AG04450 (cell line): Measurements from ENCODE around the gene HIGD2A. TPM values are rescaled to one million over a fixed set of nuclear protein-coding genes. Genes with fewer than 3 reads are reported as not detected.

Source experiments
- CTCF ChIA-PET: fragments of 300-600, 350-600 bp; formaldehyde crosslinking; extraction: SDS; loops from one replicate; lab custom pipeline; 2022; ENCODE audit warnings: antibody characterized with exemption, inconsistent platforms; lab: Charles Lee
- POLR2A ChIA-PET: fragments of 350-600 bp; formaldehyde crosslinking; extraction: SDS; loops from one replicate; lab custom pipeline; 2021; ENCODE audit warnings: antibody characterized with exemption, inconsistent platforms; lab: Yijun Ruan, JAX
- DNase-seq: peaks from one replicate; pipeline ENCODE4 v3.0.0-alpha.2; 2011; ENCODE audit warnings: low read depth, low spot score
- H3K27ac ChIP-seq: one replicate; pipeline ENCODE4 v1.5.1; 2012; ENCODE audit warnings: low read depth, low read length, control low read depth
- H3K27me3 ChIP-seq: one replicate; pipeline ENCODE4 v1.6.0; 2012; ENCODE audit warnings: low read length; ENCODE audit not compliant: control insufficient read depth, insufficient read depth
- H3K4me3 ChIP-seq: 2 replicates; pipeline ENCODE4 v1.5.1; 2011; ENCODE audit warnings: mild to moderate bottlenecking, low read depth, low read length, control low read depth
- H3K9me3 ChIP-seq: 2 replicates; pipeline ENCODE4 v1.5.1; 2012; ENCODE audit warnings: low read length; ENCODE audit not compliant: control insufficient read depth, insufficient read depth
- CTCF ChIP-seq: IDR thresholded peaks from 2 replicates; pipeline ENCODE4 v1.5.1; 2011; ENCODE audit warnings: low read depth, low read length, control low read depth, inconsistent platforms
- polyA plus RNA-seq: library from polyadenylated mRNA; depleted of rRNA; stranded (reverse); fragments of >200 nt; gene quantifications from 2 replicates; pipeline ENCODE4 v1.2.3, GENCODE V29; 2011

HIGD2A gene
- polyA plus RNA-seq, 1 experiment = 71.4 TPM

GRCh38 chr5:176416965-176417364 is 28.4 kb downstream of the HIGD2A start:
- Histone ChIP-seq H3K27me3 (no peaks in the 10 kb centered on the region), H3K27ac (no peak overlapping the region), H3K9me3 (no peaks in the 10 kb centered on the region; the same call in 1 of the 2 replicates), H3K4me3 (peak overlapping the region; percentile 46; the same call in 1 of the 2 replicates)
- CTCF ChIA-PET = interaction anchor here (0.6 to 2.3 kb wide), 17 partner anchors 9 to 241 kb away, joined by 3 to 14 read pairs (median 4); partner anchors contain the start of genes EIF4E1B, FAF2, RNF44 and SNCB
- no peak for DNase-seq
- TF ChIP-seq CTCF = no peak
- POLR2A ChIA-PET = interaction anchor here (1.9 to 2.0 kb wide), 2 partner anchors 30 to 120 kb away, joined by 9 to 15 read pairs; partner anchors contain the start of genes FAF2 and RNF44

GRCh38 chr5:176418251-176418650 is 29.7 kb downstream of the HIGD2A start:
- H3K9me3 ChIP-seq = no peaks in the 10 kb centered on the region; the same call in 1 of the 2 replicates
- no peak overlapping the region for H3K4me3 ChIP-seq
- no peak for DNase-seq
- POLR2A ChIA-PET = no interaction called here
- TF ChIP-seq CTCF = no peak
- no peak overlapping the region for H3K27ac ChIP-seq
- H3K27me3 ChIP-seq = no peaks in the 10 kb centered on the region
- CTCF ChIA-PET = interaction anchor here (0.7 to 2.0 kb wide), 5 partner anchors 29 to 155 kb away, joined by 4 to 10 read pairs (median 5); partner anchors contain the start of gene RNF44

GRCh38 chr5:176420086-176420485 is 31.5 kb downstream of the HIGD2A start:
- ChIA-PET CTCF (interaction anchor here (0.7 to 1.3 kb wide), 2 partner anchors 28 to 150 kb away, joined by 3 to 8 read pairs; partner anchors contain the start of gene FAF2), POLR2A (no interaction called here)
- Histone ChIP-seq H3K27me3 (no peaks in the 10 kb centered on the region), H3K9me3 (no peaks in the 10 kb centered on the region; the same call in 1 of the 2 replicates), H3K4me3 (no peak overlapping the region), H3K27ac (no peak overlapping the region)
- DNase-seq = no peak
- TF ChIP-seq CTCF = no peak

GRCh38 chr5:176420972-176421544 is 32.5 kb downstream of the HIGD2A start:
- no peak for TF ChIP-seq CTCF
- ChIA-PET CTCF (interaction anchor here (0.6 to 1.3 kb wide), 6 partner anchors 27 to 1863 kb away, joined by 3 to 8 read pairs (median 3); partner anchors contain the start of genes FAF2 and RNF44), POLR2A (no interaction called here)
- Histone ChIP-seq H3K27ac (no peak overlapping the region), H3K27me3 (no peaks in the 10 kb centered on the region), H3K9me3 (peaks cover 4% of the 10 kb centered on the region; the same call in 1 of the 2 replicates), H3K4me3 (no peak overlapping the region)
- no peak for DNase-seq

GRCh38 chr5:176424181-176424580 is 35.6 kb downstream of the HIGD2A start:
- no peak for DNase-seq
- no peak overlapping the region for H3K27ac ChIP-seq
- TF ChIP-seq CTCF = no peak
- H3K9me3 ChIP-seq = peaks cover 4% of the 10 kb centered on the region; the same call in 1 of the 2 replicates
- CTCF ChIA-PET = interaction anchor here (0.6 to 2.3 kb wide), 4 partner anchors 14 to 816 kb away, joined by 3 to 15 read pairs (median 4); partner anchors contain the start of gene FAF2
- POLR2A ChIA-PET = no interaction called here
- H3K27me3 ChIP-seq = no peaks in the 10 kb centered on the region
- H3K4me3 ChIP-seq = no peak overlapping the region
